Uterus (tissue), 2 donors: ENCODE results near the gene ECSIT.

ENCODE experiments used
- CTCF ChIP-seq, 4 experiments: fragments of 200-600 bp in 2 of 4; fragments of 450-650 bp in 2 of 4; sonication (generic) in 2 of 4; IDR thresholded peaks; one replicate each; pipeline ENCODE4 v1.5.1; 2016 to 2019; ENCODE audit warnings: antibody characterized with exemption in 4 of 4, mild to moderate bottlenecking in 2 of 4, moderate library complexity in 1 of 4
- POLR2A ChIP-seq, 2 donors: fragments of 450-650 bp; IDR thresholded peaks; one replicate each; pipeline ENCODE4 v1.6.1; 2016; ENCODE audit warnings: antibody characterized with exemption in 2 of 2, mild to moderate bottlenecking in 1 of 2, moderate library complexity in 1 of 2

GRCh38 chr19:11465600-11465999 is 63.3 kb downstream of the ECSIT start:
- TF ChIP-seq CTCF (IDR thresholded peaks at IDR 0.05) (no peak), POLR2A (IDR thresholded peaks at IDR 0.05) (no peak)
